RWPE1 (cell line): ENCODE measurements around the gene TBC1D5.
A peak's percentile ranks its signal among the peaks of the same experiment; 100 is the strongest.

Experiments used
- CTCF ChIA-PET: fragments of 350-600 bp; sonication (Branson Sonifier 250); formaldehyde crosslinking; extraction: SDS; loops from one replicate; lab custom pipeline; 2021; lab: Yijun Ruan, JAX
- POLR2A ChIA-PET: fragments of 400-600 bp; formaldehyde crosslinking; extraction: SDS; loops from one replicate; lab custom pipeline; 2020; ENCODE audit warnings: antibody characterized with exemption; ENCODE audit not compliant: low non-redundant PET; lab: Yijun Ruan, JAX
- DNase-seq: peaks from one replicate; pipeline ENCODE4 v3.0.0; 2012; ENCODE audit warnings: low spot score
- H3K27ac ChIP-seq: fragments of 450-650 bp; 2 replicates; pipeline ENCODE4 v1.5.1; 2017
- TF ChIP-seq, protein P1 (sequence below): fragments of 450-650 bp; conservative IDR thresholded peaks from 2 replicates; pipeline ENCODE4 v1.5.1; 2017; ENCODE audit warnings: low read depth, mild to moderate bottlenecking

Gene TBC1D5

DNA sequence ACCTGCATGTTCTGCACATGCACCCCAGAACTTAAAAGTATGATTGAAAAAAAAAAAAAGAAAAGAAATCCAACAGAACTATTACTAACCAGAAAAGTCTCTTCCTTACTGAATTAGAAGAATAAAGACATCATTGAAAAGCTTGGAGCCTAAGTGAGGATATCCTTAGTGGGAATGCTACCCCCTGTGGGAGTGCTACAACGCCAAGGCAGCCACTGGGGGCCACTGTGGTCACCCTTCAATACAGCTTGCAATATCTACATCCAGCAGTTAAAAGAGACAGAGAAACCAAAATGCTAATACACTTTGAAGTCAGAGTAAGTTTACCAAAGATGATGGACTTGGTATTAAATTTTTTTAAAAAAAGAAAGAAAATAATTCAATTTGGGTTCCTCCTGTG, 565.7 kb downstream of the TBC1D5 start:
- no peak overlapping the region for H3K27ac ChIP-seq
- TF ChIP-seq, protein P1, sequence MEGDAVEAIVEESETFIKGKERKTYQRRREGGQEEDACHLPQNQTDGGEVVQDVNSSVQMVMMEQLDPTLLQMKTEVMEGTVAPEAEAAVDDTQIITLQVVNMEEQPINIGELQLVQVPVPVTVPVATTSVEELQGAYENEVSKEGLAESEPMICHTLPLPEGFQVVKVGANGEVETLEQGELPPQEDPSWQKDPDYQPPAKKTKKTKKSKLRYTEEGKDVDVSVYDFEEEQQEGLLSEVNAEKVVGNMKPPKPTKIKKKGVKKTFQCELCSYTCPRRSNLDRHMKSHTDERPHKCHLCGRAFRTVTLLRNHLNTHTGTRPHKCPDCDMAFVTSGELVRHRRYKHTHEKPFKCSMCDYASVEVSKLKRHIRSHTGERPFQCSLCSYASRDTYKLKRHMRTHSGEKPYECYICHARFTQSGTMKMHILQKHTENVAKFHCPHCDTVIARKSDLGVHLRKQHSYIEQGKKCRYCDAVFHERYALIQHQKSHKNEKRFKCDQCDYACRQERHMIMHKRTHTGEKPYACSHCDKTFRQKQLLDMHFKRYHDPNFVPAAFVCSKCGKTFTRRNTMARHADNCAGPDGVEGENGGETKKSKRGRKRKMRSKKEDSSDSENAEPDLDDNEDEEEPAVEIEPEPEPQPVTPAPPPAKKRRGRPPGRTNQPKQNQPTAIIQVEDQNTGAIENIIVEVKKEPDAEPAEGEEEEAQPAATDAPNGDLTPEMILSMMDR: no peak
- no peak for DNase-seq
- ChIA-PET CTCF (no interaction called here), POLR2A (no interaction called here)

DNA sequence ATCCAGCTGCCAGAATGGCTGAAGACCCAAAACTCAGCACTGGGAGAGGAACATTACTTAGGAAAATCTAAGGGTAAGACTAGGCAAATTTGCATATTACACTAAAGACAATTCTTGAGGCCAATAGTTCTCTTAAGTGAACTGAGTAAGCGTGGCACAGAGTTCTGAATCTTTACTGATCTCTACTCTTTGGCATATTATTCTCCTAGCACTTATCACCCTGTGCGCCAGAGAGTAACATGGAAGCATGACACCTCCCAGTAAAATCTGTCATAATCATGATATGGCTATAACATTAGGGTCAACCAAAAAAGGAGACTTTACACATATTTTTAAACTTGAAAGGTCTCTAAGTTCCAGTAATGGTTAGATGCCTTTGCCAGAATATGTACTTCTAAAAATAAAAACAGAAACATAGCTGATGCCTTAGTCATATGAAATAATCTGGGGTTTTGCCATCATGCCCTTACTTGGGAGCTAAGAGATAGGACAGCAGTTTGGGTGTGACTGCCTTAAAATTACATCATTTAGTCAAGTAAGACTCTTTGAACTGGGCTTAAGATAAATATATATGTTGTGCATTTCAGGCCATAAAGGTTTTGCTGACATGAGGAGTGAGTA, 567.1 kb downstream of the TBC1D5 start:
- ChIA-PET POLR2A (no interaction called here), CTCF (interaction anchor here (0.6 kb wide), 2 partner anchors 12 to 250 kb away, joined by 3 read pairs; no protein-coding TSS in a partner anchor)
- TF ChIP-seq, protein P1: no peak
- DNase-seq: peak; percentile 6
- H3K27ac ChIP-seq: no peak overlapping the region

DNA sequence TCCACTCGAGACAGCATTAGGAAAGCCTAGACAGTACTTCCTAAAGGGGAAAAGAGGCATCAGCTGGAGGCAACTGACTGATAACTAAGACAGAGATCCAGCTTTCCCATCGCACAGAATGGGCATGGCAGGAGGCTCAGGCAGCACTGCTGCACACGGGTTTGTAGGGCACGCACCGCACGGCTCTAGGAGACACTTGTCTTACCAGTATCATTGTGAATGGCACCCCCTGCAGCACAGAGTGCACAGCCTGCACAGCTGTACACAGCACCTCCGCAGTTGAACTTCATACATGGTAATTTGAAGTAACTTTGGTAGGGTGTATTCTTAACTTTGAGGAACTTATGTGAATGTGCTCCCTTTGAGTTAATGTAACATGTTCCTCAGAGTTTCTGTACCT, 576.1 kb downstream of the TBC1D5 start:
- ChIA-PET CTCF (no interaction called here), POLR2A (no interaction called here)
- no peak for DNase-seq
- no peak overlapping the region for H3K27ac ChIP-seq
- TF ChIP-seq, protein P1: no peak

DNA sequence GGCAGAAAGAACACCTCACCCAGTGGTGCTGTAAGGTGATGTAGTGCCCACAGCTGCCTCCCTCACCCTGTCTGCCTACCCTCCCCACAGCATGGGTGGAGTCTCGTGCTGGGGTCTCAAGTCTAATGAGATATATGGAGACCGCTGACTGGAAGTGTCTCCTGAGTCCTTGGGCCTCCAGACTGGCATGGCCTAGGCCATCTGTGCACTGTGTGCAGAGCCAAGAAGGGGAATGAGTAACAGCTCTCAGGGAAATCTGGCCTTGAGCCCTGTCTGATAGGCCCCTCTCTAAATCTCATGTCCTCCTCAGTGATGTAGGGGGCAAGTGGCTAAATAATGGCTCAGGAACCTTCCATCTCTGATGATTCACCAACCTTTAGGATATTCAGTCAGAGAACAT, 580.3 kb downstream of the TBC1D5 start:
- POLR2A ChIA-PET: no interaction called here
- H3K27ac ChIP-seq: no peak overlapping the region
- CTCF ChIA-PET: no interaction called here
- no peak for DNase-seq
- TF ChIP-seq, protein P1: no peak

DNA sequence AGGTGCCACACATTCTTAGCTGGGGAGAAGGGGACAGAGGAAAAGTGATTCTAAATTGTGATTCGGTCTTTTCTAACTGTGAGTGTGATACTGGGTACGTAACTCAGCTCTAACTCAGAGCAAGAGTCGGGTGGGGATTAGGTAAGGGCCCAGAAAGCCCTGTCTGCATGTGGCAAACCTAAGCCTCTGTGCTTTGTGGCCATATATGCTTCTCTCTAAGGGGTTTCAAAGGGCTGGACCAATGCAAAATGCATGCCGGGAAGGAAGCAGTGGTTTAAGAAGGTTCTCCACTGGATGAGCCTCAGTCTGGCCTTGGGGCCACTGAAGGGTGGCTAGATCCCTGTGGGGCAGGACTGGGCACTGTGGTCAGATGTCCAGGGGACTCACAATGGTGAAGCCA, 581.8 kb downstream of the TBC1D5 start:
- H3K27ac ChIP-seq: no peak overlapping the region
- TF ChIP-seq, protein P1: no peak
- DNase-seq: no peak
- POLR2A ChIA-PET: interaction anchor here (0.6 kb wide), 1 partner anchor 830 kb away, joined by 4 read pairs; no protein-coding TSS in a partner anchor
- CTCF ChIA-PET: no interaction called here

DNA sequence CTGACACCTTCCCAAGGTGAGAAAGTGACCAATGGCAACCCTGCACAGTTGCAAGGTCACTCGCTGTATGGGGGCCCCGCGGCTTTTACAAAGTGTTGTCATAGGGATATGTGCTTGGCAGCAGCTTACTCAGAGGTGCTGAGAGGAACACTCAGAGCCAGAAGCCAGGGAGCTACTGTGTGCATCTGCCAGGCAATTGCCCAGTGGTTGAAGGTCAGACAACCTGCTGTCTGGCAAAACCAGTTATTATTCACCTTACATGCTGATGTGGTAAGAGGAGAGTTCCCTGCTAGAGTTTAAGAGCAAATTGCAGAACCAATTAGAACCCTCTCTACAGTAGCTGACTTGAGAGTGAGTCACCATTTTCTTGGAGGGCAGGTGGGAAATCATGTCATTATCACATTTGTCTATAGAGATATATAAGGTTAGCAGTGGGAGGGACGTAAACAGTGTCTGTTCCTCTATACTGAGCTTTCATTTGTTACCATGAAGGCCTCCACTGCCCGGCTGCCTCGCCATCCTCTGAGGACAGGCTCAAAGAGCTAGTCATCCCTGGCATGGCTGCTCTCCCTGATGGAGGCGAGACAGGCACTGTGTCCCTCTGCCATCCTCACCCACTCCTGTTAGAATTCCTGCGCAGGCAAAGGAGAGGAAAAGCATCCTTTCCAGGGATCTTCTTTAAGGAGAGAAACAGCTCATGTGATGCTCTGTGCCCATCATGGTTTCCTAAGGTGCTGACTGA, 583.3 kb downstream of the TBC1D5 start:
- CTCF ChIA-PET: interaction anchor here (0.7 kb wide), 2 partner anchors 265 to 558 kb away, joined by 3 to 4 read pairs; no protein-coding TSS in a partner anchor
- DNase-seq: peak; percentile 14
- POLR2A ChIA-PET: no interaction called here
- H3K27ac ChIP-seq: no peak overlapping the region
- TF ChIP-seq, protein P1: no peak
